IMR-90 (cell line): ENCODE data around the gene SELENOO. TPM values are rescaled to one million over a fixed set of nuclear protein-coding genes. Genes with fewer than 3 reads are reported as not detected.

Source experiments
- ATAC-seq: fragments of 200-7000 bp; cut with Tn5 transposase; 2 replicates; pipeline ENCODE4 v1.9.1; 2020; ENCODE audit warnings: low read depth, mild to moderate bottlenecking, moderate library complexity
- BruUV-seq: library from RNA; stranded (reverse); fragments of 400-500 nt; replicated peaks from 2 replicates; lab custom pipeline; 2021; lab: Mats Ljungman, UMichigan
- CTCF ChIA-PET: fragments of 300-600 bp; formaldehyde crosslinking; extraction: SDS; loops from one replicate; lab custom pipeline; 2021; ENCODE audit warnings: antibody characterized with exemption; lab: Yijun Ruan, JAX
- POLR2A ChIA-PET: fragments of 300-600 bp; sonication (Branson Sonifier 250); formaldehyde crosslinking; loops from one replicate; lab custom pipeline; 2022; ENCODE audit warnings: antibody characterized with exemption; ENCODE audit not compliant: unreplicated experiment; lab: Charles Lee
- DNase-seq: peaks from one replicate; pipeline ENCODE4 v3.0.0; 2013
- H2AFZ ChIP-seq: replicated peaks from 2 replicates; pipeline ENCODE3; 2013; ENCODE audit warnings: low read length, mild to moderate bottlenecking; ENCODE audit not compliant: poor library complexity
- H2AK5ac ChIP-seq: 2 replicates; pipeline ENCODE4 v1.6.1; 2013; ENCODE audit warnings: low read depth, low read length, inconsistent platforms
- H2AK9ac ChIP-seq: replicated peaks from 2 replicates; pipeline ENCODE3; 2013; ENCODE audit warnings: mild to moderate bottlenecking, low read depth, low read length, moderate library complexity; ENCODE audit not compliant: poor library complexity
- H2BK120ac ChIP-seq: 2 replicates; pipeline ENCODE4 v1.6.1; 2013; ENCODE audit warnings: low read depth, low read length, inconsistent platforms
- H2BK15ac ChIP-seq: 3 replicates; pipeline ENCODE4 v1.6.1; 2013; ENCODE audit warnings: low read depth, low read length, inconsistent platforms
- H2BK20ac ChIP-seq: 2 replicates; pipeline ENCODE4 v1.6.1; 2013; ENCODE audit warnings: low read depth, mild to moderate bottlenecking, inconsistent platforms, low read length, moderate library complexity
- H2BK5ac ChIP-seq: 2 replicates; pipeline ENCODE4 v1.6.1; 2013; ENCODE audit warnings: mild to moderate bottlenecking, low read depth, low read length, inconsistent platforms; ENCODE audit not compliant: poor library complexity, severe bottlenecking
- H3K14ac ChIP-seq: replicated peaks from 2 replicates; pipeline ENCODE4 v1.6.1; 2013; ENCODE audit warnings: low read depth, low read length, inconsistent platforms
- H3K18ac ChIP-seq: 2 replicates; pipeline ENCODE4 v1.6.1; 2013; ENCODE audit warnings: low read depth, low read length, control low read depth
- H3K23ac ChIP-seq: 2 replicates; pipeline ENCODE4 v1.6.1; 2013; ENCODE audit warnings: low read depth, low read length, inconsistent platforms
- H3K27ac ChIP-seq: 2 replicates; pipeline ENCODE4 v1.5.1; 2013; ENCODE audit warnings: mild to moderate bottlenecking, control low read depth, low read length; ENCODE audit not compliant: insufficient read depth
- H3K27me3 ChIP-seq: 2 replicates; pipeline ENCODE4 v1.6.1; 2013; ENCODE audit warnings: low read length; ENCODE audit not compliant: control insufficient read depth, insufficient read depth
- H3K36me3 ChIP-seq: 2 replicates; pipeline ENCODE4 v1.6.1; 2013; ENCODE audit warnings: low read length, mixed read lengths; ENCODE audit not compliant: control insufficient read depth, insufficient read depth
- H3K4ac ChIP-seq: 2 replicates; pipeline ENCODE4 v1.6.1; 2013; ENCODE audit warnings: low read depth, low read length, inconsistent platforms
- H3K4me1 ChIP-seq: 2 replicates; pipeline ENCODE4 v1.6.1; 2013; ENCODE audit warnings: low read length, mixed read lengths; ENCODE audit not compliant: control insufficient read depth, insufficient read depth
- H3K4me2 ChIP-seq: 2 replicates; pipeline ENCODE4 v1.6.1; 2013; ENCODE audit warnings: low read depth, mild to moderate bottlenecking, control low read depth, low read length, moderate library complexity
- H3K4me3 ChIP-seq: 2 replicates; pipeline ENCODE4 v1.5.1; 2013; ENCODE audit warnings: low read depth, mild to moderate bottlenecking, control low read depth, low read length, moderate library complexity; ENCODE audit not compliant: insufficient read depth
- H3K56ac ChIP-seq: 2 replicates; pipeline ENCODE4 v1.6.1; 2013; ENCODE audit warnings: low read length, inconsistent platforms; ENCODE audit not compliant: insufficient read depth; ENCODE audit errors: extremely low read depth
- H3K79me1 ChIP-seq, 2 experiments: 2 replicates each; pipeline ENCODE4 v1.6.1; 2013; ENCODE audit warnings: low read length in 2 of 2, inconsistent platforms in 1 of 2, low read depth in 1 of 2
- H3K9ac ChIP-seq: 2 replicates; pipeline ENCODE4 v1.6.1; 2013; ENCODE audit warnings: low read depth, low read length, control low read depth
- H3K9me1 ChIP-seq: 2 replicates; pipeline ENCODE4 v1.6.1; 2013; ENCODE audit warnings: low read length, inconsistent platforms; ENCODE audit not compliant: insufficient read depth
- H3K9me3 ChIP-seq: 2 replicates; pipeline ENCODE4 v1.6.1; 2013; ENCODE audit warnings: low read length; ENCODE audit not compliant: control insufficient read depth, insufficient read depth
- H4K20me1 ChIP-seq: 2 replicates; pipeline ENCODE4 v1.6.1; 2013; ENCODE audit warnings: low read length, inconsistent platforms; ENCODE audit not compliant: insufficient read depth
- H4K5ac ChIP-seq: 2 replicates; pipeline ENCODE4 v1.6.1; 2013; ENCODE audit warnings: mild to moderate bottlenecking, low read depth, low read length, control low read depth
- H4K8ac ChIP-seq, 2 experiments: 2 replicates each; pipeline ENCODE4 v1.6.1; 2013; ENCODE audit warnings: low read depth in 2 of 2, low read length in 2 of 2, control low read depth in 1 of 2, inconsistent platforms in 1 of 2
- H4K91ac ChIP-seq: 2 replicates; pipeline ENCODE4 v1.6.1; 2013; ENCODE audit warnings: low read depth, low read length, inconsistent platforms; ENCODE audit not compliant: insufficient read depth
- CTCF ChIP-seq: conservative IDR thresholded peaks from 2 replicates; pipeline ENCODE4 v1.5.1; 2012; ENCODE audit warnings: mild to moderate bottlenecking, low read depth, low read length, improper control_type of control experiment
- POLR2A ChIP-seq: IDR thresholded peaks from 2 replicates; pipeline ENCODE4 v1.6.1; 2012; ENCODE audit warnings: mild to moderate bottlenecking, low read depth, low read length
- WGBS, 2 experiments: methylation state at CpG; one replicate each; pipeline versions ENCODE4 v1.1.5 to v1.1.7; 2013; ENCODE audit warnings: missing lambda C conversion rate in 2 of 2; ENCODE audit not compliant: insufficient read length in 1 of 2; ENCODE audit errors: extremely low coverage in 2 of 2; 5-methylcytosine and 5-hydroxymethylcytosine counted together
- dilution Hi-C: fragments of 300-500 bp; cut with HindIII; formaldehyde crosslinking; loops from one replicate; pipeline ENCODE4 v1.14.3; 2018; ENCODE audit warnings: low sequenced_read_pairs; ENCODE audit not compliant: unreplicated experiment
- in situ Hi-C: fragments of 300-500 bp; cut with MboI; formaldehyde crosslinking; loops from 3 replicates; pipeline ENCODE4 v1.14.3; 2019; ENCODE audit warnings: low sequenced_read_pairs, inconsistent platforms, mixed read lengths
- intact Hi-C: fragments of 100-400 bp; cut with micrococcal nuclease; formaldehyde crosslinking; loops from 2 replicates; pipeline ENCODE4 v1.10.0; 2022
- polyA plus RNA-seq, 3 experiments: library from polyadenylated mRNA; depleted of rRNA; stranded (reverse); fragments of >200 nt; gene quantifications; 2 replicates each; pipeline ENCODE4 v1.2.3, GENCODE V29; 2012; ENCODE audit warnings: low replicate concordance in 1 of 3
- total RNA-seq: library from RNA; depleted of rRNA; stranded (reverse); fragments of >200 nt; gene quantifications from 2 replicates; pipeline ENCODE4 v1.2.3, GENCODE V29; 2012

The SELENOO gene
- total and polyA plus RNA-seq, 2 of the 4 experiments (the other 2 are of a cell fraction) = 10.4 to 21.4 TPM

GRCh38 chr22:50189184-50189848, 11.5 kb upstream of the SELENOO start:
- Histone ChIP-seq H2BK15ac (no peak overlapping the region), H3K9me3 (no peaks in the 10 kb centered on the region), H3K4me1 (peaks cover 23% of the 10 kb centered on the region), H2AK5ac (no peak overlapping the region), H2BK5ac (no peak overlapping the region), H3K36me3 (peaks cover 16% of the 10 kb centered on the region), H3K27ac (no peak overlapping the region), H2AFZ (no peak overlapping the region), H3K9me1 (peaks cover 7% of the 10 kb centered on the region), H3K27me3 (no peaks in the 10 kb centered on the region), H4K91ac (no peak overlapping the region), H4K20me1 (peaks cover 35% of the 10 kb centered on the region), H3K14ac (no peak overlapping the region), H2AK9ac (no peak overlapping the region), H3K56ac (no peak overlapping the region), H4K8ac (no peak overlapping the region), H3K18ac (no peak overlapping the region), H3K4ac (no peak overlapping the region), H3K79me1 (peaks cover 14 to 67% of the 10 kb centered on the region in 2 experiments), H3K23ac (no peak overlapping the region), H4K5ac (no peak overlapping the region), H2BK120ac (no peak overlapping the region), H3K9ac (no peak overlapping the region), H3K4me2 (no peak overlapping the region), H3K4me3 (no peak overlapping the region), H2BK20ac (no peak overlapping the region)
- DNase-seq (no peak), ATAC-seq (no peak)
- POLR2A ChIA-PET = no interaction called here
- 76% methylated on average over 10 of the region's 20 CpGs; no CpG with 5 or more reads in 1 of the 2 experiments for WGBS, 2 experiments
- dilution Hi-C loops = no loop called here
- intact Hi-C loops = no loop called here
- CTCF ChIA-PET = no interaction called here
- no peak for TF ChIP-seq CTCF
- no peak for TF ChIP-seq POLR2A
- in situ Hi-C loops = no loop called here
- no TSS peak for BruUV-seq
